Esophagus muscularis mucosa (tissue), 4 donors: ENCODE results near the gene WDR62. TPM values are rescaled to one million over a fixed set of nuclear protein-coding genes. Genes with fewer than 3 reads are reported as not detected.
"Not testable (repeated sequence)": the region's sequence is repeated elsewhere in the genome, so short reads cannot be mapped to it uniquely, and the experiment has no call there.

Source experiments
- DNase-seq: peaks from one replicate; pipeline ENCODE4 v3.0.0-alpha.2; 2017; ENCODE audit errors: extremely low spot score
- H3K27ac ChIP-seq, 4 donors: fragments of 200-600 bp; sonication (generic); replicated peaks in 1 of 4; 1 replicate in 3 of 4; 2 replicates in 1 of 4; pipeline ENCODE4 v1.5.1; 2016 to 2019; ENCODE audit warnings: mild to moderate bottlenecking in 1 of 4
- H3K27me3 ChIP-seq, 4 donors: fragments of 200-600 bp; sonication (generic); one replicate each; pipeline versions ENCODE4 v1.5.1 to v1.6.0; 2016 to 2019
- H3K36me3 ChIP-seq, 4 donors: fragments of 200-600 bp; sonication (generic); one replicate each; pipeline ENCODE4 v1.5.1; 2016 to 2019
- H3K4me1 ChIP-seq, 4 donors: fragments of 200-600 bp; sonication (generic); one replicate each; pipeline ENCODE4 v1.5.1; 2016 to 2019
- H3K4me3 ChIP-seq, 4 donors: fragments of 200-600 bp; sonication (generic); 1 replicate in 2 of 4; 2 replicates in 2 of 4; pipeline ENCODE4 v1.5.1; 2016 to 2019; ENCODE audit warnings: mild to moderate bottlenecking in 4 of 4, moderate library complexity in 1 of 4
- H3K9me3 ChIP-seq, 4 donors: fragments of 200-600 bp; sonication (generic); 1 replicate in 3 of 4; 2 replicates in 1 of 4; pipeline ENCODE4 v1.5.1; 2016 to 2019
- CTCF ChIP-seq, 3 experiments: fragments of 200-600 bp in 2 of 3; fragments of 450-650 bp in 1 of 3; sonication (generic) in 2 of 3; IDR thresholded peaks; one replicate each; pipeline ENCODE4 v1.5.1; 2017 to 2019; ENCODE audit warnings: antibody characterized with exemption in 3 of 3, mild to moderate bottlenecking in 2 of 3, moderate library complexity in 1 of 3
- EP300 ChIP-seq: sonication (generic); formaldehyde crosslinking; IDR thresholded peaks from one replicate; pipeline ENCODE4 v1.6.1; 2017; ENCODE audit warnings: antibody characterized with exemption
- POLR2A ChIP-seq: fragments of 450-650 bp; IDR thresholded peaks from one replicate; pipeline ENCODE4 v1.6.1; 2017; ENCODE audit warnings: antibody characterized with exemption, moderate library complexity, mild to moderate bottlenecking, low read depth
- POLR2AphosphoS5 ChIP-seq, 2 donors: sonication (generic); formaldehyde crosslinking; IDR thresholded peaks; one replicate each; pipeline ENCODE4 v1.6.1; 2017; ENCODE audit warnings: antibody characterized with exemption in 2 of 2
- WGBS: methylation state at CpG from one replicate; pipeline ENCODE4 v1.1.5; 2018; 5-methylcytosine and 5-hydroxymethylcytosine counted together
- intact Hi-C: fragments of 100-400 bp; cut with DNase I; formaldehyde crosslinking; loops from one replicate; pipeline ENCODE4 v1.15.1; 2023
- total RNA-seq, 4 donors: library from RNA; depleted of rRNA; stranded (reverse); fragments of >200 nt; gene quantifications; one replicate each; pipeline versions ENCODE4 v1.1.0 to v1.2.1, GENCODE V29; 2016

The WDR62 gene
- total RNA-seq, 4 donors from 2014 or later: 0.26 to 0.52 (median 0.50) TPM; not detected in 1

- Histone ChIP-seq H3K4me1 (no peaks in the 10 kb centered on the region), H3K4me3 (no peak overlapping the region), H3K27me3 (no peaks in the 10 kb centered on the region), H3K27ac (no peak overlapping the region), H3K9me3 (no peaks in the 10 kb centered on the region), H3K36me3 (no peaks in the 10 kb centered on the region)
- DNase-seq: no peak
- TF ChIP-seq EP300 (no peak), POLR2A (no peak), POLR2AphosphoS5 (IDR thresholded peaks at IDR 0.05) (no peak), CTCF (IDR thresholded peaks at IDR 0.05) (no peak)
- intact Hi-C loops: loop anchor here (10.0 kb wide), 1 partner anchor 113 kb away; no protein-coding TSS in a partner anchor
- WGBS: 100% methylated on average over 2 of the region's 2 CpGs
Observed at GRCh38 chr19:36061367-36061766, 6.7 kb downstream of the WDR62 start.

- H3K36me3 ChIP-seq: no peaks in the 10 kb centered on the region
- WGBS: 89% methylated on average over 8 of the region's 8 CpGs
- no peaks in the 10 kb centered on the region for H3K4me1 ChIP-seq
- TF ChIP-seq CTCF (IDR thresholded peaks at IDR 0.05) (no peak), POLR2AphosphoS5 (IDR thresholded peaks at IDR 0.05) (no peak), POLR2A (no peak), EP300 (no peak)
- H3K27me3 ChIP-seq: no peaks in the 10 kb centered on the region
- no peaks in the 10 kb centered on the region for H3K9me3 ChIP-seq
- H3K4me3 ChIP-seq: no peak overlapping the region
- intact Hi-C loops: loop anchor here (10.0 kb wide), 1 partner anchor 110 kb away; no protein-coding TSS in a partner anchor
- no peak overlapping the region for H3K27ac ChIP-seq
- no peak for DNase-seq
Observed at GRCh38 chr19:36064826-36065225, 10.1 kb downstream of the WDR62 start.

GRCh38 chr19:36067681-36068080 is 13.0 kb downstream of the WDR62 start:
- TF ChIP-seq CTCF (IDR thresholded peaks at IDR 0.05): no peak
- no peak for TF ChIP-seq POLR2A
- TF ChIP-seq POLR2AphosphoS5 (IDR thresholded peaks at IDR 0.05): no peak
- no peak for TF ChIP-seq EP300
- Histone ChIP-seq H3K9me3 (no peaks in the 10 kb centered on the region), H3K4me3 (no peak overlapping the region), H3K36me3 (no peaks in the 10 kb centered on the region), H3K4me1 (no peaks in the 10 kb centered on the region), H3K27me3 (no peaks in the 10 kb centered on the region), H3K27ac (no peak overlapping the region)
- WGBS: 100% methylated on average over 1 of the region's 11 CpGs
- intact Hi-C loops: loop anchor here (10.0 kb wide), 1 partner anchor 107 kb away; no protein-coding TSS in a partner anchor
- no peak for DNase-seq

GRCh38 chr19:36068810-36069499 is 14.3 kb downstream of the WDR62 start:
- H3K36me3 ChIP-seq, DNase-seq, H3K4me1 ChIP-seq, H3K9me3 ChIP-seq, H3K4me3 ChIP-seq, H3K27me3 ChIP-seq, H3K27ac ChIP-seq: not testable (repeated sequence)
- intact Hi-C loops: loop anchor here (10.0 kb wide), 1 partner anchor 106 kb away; no protein-coding TSS in a partner anchor
- WGBS: 95% methylated on average over 28 of the region's 57 CpGs

GRCh38 chr19:36072081-36072480 is 17.4 kb downstream of the WDR62 start:
- Histone ChIP-seq H3K4me3 (no peak overlapping the region), H3K36me3 (no peaks in the 10 kb centered on the region), H3K27me3 (no peaks in the 10 kb centered on the region), H3K27ac (no peak overlapping the region), H3K9me3 (no peaks in the 10 kb centered on the region), H3K4me1 (no peaks in the 10 kb centered on the region)
- intact Hi-C loops: no loop called here
- DNase-seq: no peak
- 94% methylated on average over 8 of the region's 8 CpGs for WGBS
- TF ChIP-seq POLR2A: no peak
- TF ChIP-seq CTCF (IDR thresholded peaks at IDR 0.05): no peak
- no peak for TF ChIP-seq POLR2AphosphoS5 (IDR thresholded peaks at IDR 0.05)
- TF ChIP-seq EP300: no peak
